ENCODE measurements around the gene CTBP2. TPM values are rescaled to one million over a fixed set of nuclear protein-coding genes. Genes with fewer than 3 reads are reported as not detected.

Gene CTBP2
- total and polyA plus RNA-seq, 2 of the 13 experiments (the other 11 are each of a cell fraction or from before 2014, with no cell fraction given), result 0.08 TPM; not detected in 1

- H3K9ac ChIP-seq (ENCODE audit: insufficient read depth, low read depth, low read length), result no peak overlapping the region
- ATAC-seq (no peak), FAIRE-seq (no peak), DNase-seq (ENCODE audit: low spot score) (no peak)
- H3K4me3 ChIP-seq (replicated peaks in 1 of 3; ENCODE audit: insufficient read depth in 1 of 3, low read depth in 2 of 3, low read length in 3 of 3), result no peak overlapping the region
- peaks cover 90% of the 10 kb centered on the region for H3K79me2 ChIP-seq (ENCODE audit: insufficient read depth, low read length)
- intact Hi-C loops (cut with micrococcal nuclease; ENCODE audit: unreplicated experiment), result no loop called here
- H4K20me1 ChIP-seq (ENCODE audit: insufficient read depth, low read length), result peaks cover 45% of the 10 kb centered on the region
- BruUV-seq (replicated peaks), result no TSS peak
- ChIA-PET POLR2A (no interaction called here), CTCF (ENCODE audit: low intra/inter-chr PET ratio, low total read pairs) (no interaction called here)
- WGBS (ENCODE audit: low lambda C conversion rate), result 93% methylated on average over 9 of the region's 9 CpGs
- H3K36me3 ChIP-seq (replicated peaks in 1 of 2; ENCODE audit: control insufficient read depth in 1 of 2, insufficient read depth in 2 of 2, low read length in 2 of 2), result peaks cover 4 to 18% of the 10 kb centered on the region in 2 experiments; a peak in 4 of 5 replicates
- no peaks in the 10 kb centered on the region for H3K4me1 ChIP-seq (ENCODE audit: insufficient read depth, low read length)
- H2AFZ ChIP-seq (ENCODE audit: low read length), result no peak overlapping the region
- H3K27ac ChIP-seq (ENCODE audit: extremely low read length, insufficient read depth, low read length), result no peak overlapping the region
- H3K9me3 ChIP-seq (ENCODE audit: low read length), result no peaks in the 10 kb centered on the region
- H3K4me2 ChIP-seq (ENCODE audit: low read depth, low read length), result no peak overlapping the region
- in situ Hi-C loops (cut with HindIII; ENCODE audit: extremely low pct_ligation_motif_present, low pct_unique_long_range_greater_than_20kb), result no loop called here
- H3K27me3 ChIP-seq (ENCODE audit: control insufficient read depth in 1 of 2, insufficient read depth in 2 of 2, low read length in 2 of 2), result no peaks in the 10 kb centered on the region
- TF ChIP-seq BORCS8-MEF2B (CRISPR knock-in tag; IDR thresholded peaks at IDR 0.05) (no peak), ZNF644 (CRISPR knock-in tag; IDR thresholded peaks at IDR 0.05; ENCODE audit: low read depth) (no peak), ZNF18 (CRISPR knock-in tag; IDR thresholded peaks at IDR 0.05; ENCODE audit: insufficient replicate concordance) (no peak), PREB (CRISPR knock-in tag; IDR thresholded peaks at IDR 0.05) (no peak), HINFP (CRISPR knock-in tag; IDR thresholded peaks at IDR 0.05; ENCODE audit: low read depth) (no peak), ZNF749 (CRISPR knock-in tag; IDR thresholded peaks at IDR 0.05; ENCODE audit: borderline replicate concordance) (no peak), BCLAF1 (IDR thresholded peaks at IDR 0.05) (no peak), TBX3 (IDR thresholded peaks at IDR 0.05; ENCODE audit: borderline replicate concordance) (no peak), E2F2 (CRISPR knock-in tag; IDR thresholded peaks at IDR 0.05; ENCODE audit: borderline replicate concordance) (no peak), REPIN1 (CRISPR knock-in tag; IDR thresholded peaks at IDR 0.05; ENCODE audit: borderline replicate concordance, low read depth) (no peak), RFX3 (CRISPR knock-in tag; IDR thresholded peaks at IDR 0.05) (no peak), ZNF720 (CRISPR knock-in tag; IDR thresholded peaks at IDR 0.05) (no peak), NFKBIZ (CRISPR knock-in tag; IDR thresholded peaks at IDR 0.05) (no peak)
Observed at GRCh38 chr10:124943301-124944092, 216.9 kb downstream of the CTBP2 start.

Data from HepG2 (cell line).